Measurements from ENCODE around the gene RINL.
A peak's percentile ranks its signal among the peaks of the same experiment; 100 is the strongest.
"Not testable (repeated sequence)": the region's sequence is repeated elsewhere in the genome, so short reads cannot be mapped to it uniquely, and the experiment has no call there.

Gene RINL

DNA sequence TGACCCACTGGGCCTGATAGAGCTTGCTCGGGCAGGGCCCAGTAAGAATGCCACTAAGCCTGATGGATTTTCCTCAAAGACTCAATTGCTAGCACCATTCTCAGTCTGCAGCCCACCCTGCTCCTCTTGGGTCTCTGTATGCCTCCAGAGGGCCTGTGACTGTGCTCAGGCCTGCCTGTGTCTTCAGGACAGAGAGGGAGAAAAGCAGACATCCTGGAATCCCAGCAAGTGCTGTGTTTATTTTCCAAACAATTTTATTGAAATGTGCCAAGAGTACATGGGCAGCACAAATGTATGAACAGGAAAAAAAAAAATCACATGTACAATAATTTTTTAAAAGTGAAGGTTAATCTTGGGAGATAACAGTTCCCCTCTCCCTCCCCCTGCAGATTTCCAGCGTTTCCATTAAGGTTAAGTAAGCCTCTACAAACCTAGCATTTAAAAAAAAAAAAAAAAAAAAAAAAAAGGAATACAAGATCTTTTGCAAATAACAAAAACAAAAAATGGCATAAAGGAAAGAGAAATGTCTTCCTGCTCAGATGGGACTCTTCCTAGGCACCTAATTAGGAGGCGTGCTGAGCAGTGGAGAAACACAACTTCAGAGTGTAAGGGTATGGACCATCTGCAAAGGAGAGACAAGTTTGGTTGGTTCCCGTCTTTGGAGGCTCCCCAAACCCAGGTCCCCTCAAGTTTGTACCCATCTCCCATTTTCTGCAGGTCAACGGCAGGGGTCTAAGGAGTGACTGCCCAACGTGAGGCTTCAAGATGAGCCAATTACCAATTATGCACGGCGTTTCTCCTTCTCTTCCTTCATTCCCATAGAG lies 41.7 kb downstream of the RINL start:
- DNase-seq, result no peak

DNA sequence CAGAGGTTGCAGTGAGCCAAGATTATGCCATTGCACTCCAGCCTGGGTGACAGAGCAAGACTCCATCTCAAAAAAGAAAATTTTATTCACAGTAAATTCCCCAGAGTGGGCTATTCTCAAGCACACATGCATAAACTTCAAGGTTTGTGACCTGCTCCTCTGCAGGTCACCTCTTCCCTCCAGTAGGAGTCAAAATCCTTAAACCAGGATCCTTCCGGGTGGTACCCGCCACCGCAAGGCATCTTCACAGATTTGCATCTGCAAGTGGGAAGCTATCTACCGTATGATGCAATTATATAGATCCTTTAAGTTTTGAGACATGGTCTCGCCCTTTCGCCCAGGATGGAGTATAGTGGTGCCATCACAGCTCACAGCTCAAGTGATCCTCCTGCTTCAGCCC lies 43.5 kb downstream of the RINL start:
- no peak for DNase-seq

DNA sequence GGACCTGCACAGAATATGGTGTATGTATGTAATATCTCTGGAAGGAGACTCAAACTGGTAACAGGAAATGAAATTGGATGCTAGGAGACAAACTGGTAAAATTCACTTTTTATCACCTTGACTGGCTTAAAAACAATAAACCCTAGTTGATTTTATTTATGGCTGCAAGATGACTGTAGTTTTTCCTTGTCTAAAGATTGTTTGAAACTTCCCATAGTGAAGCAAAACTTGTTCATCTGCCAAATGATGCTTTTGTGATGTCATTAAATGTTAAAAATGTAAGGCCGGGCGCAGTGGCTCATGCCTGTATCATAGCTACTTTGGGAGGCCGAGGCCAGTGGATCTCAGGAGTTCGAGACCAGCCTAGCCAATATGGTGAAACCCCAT lies 44.0 kb downstream of the RINL start:
- DNase-seq, result no peak

DNA sequence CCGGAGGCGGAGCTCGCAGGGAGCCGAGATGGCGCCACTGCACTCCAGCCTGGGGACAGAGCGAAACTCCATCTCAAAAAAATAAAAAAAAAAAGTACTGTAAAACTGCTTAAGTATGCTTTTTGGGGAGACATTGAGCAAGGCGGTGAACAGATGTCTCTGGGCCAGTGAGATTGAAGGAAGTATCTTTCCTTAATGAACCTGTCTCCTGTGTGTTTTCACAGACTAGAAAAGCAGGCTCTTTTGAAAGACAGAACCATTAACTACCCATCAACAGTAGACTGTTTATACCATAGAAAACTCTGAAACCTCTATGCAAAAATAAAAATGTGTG lies 45.0 kb downstream of the RINL start:
- no peak for DNase-seq

- peak in 30 of 51 donors; percentile 9 to 60 (median 42) for DNase-seq
Observed at GRCh38 chr19:38831142-38831605, 46.9 kb downstream of the RINL start.

- no peak for DNase-seq
Observed at GRCh38 chr19:38830039-38830733, 47.9 kb downstream of the RINL start.

GRCh38 chr19:38829203-38829602 lies 48.9 kb downstream of the RINL start:
- not testable (repeated sequence) for DNase-seq

DNA sequence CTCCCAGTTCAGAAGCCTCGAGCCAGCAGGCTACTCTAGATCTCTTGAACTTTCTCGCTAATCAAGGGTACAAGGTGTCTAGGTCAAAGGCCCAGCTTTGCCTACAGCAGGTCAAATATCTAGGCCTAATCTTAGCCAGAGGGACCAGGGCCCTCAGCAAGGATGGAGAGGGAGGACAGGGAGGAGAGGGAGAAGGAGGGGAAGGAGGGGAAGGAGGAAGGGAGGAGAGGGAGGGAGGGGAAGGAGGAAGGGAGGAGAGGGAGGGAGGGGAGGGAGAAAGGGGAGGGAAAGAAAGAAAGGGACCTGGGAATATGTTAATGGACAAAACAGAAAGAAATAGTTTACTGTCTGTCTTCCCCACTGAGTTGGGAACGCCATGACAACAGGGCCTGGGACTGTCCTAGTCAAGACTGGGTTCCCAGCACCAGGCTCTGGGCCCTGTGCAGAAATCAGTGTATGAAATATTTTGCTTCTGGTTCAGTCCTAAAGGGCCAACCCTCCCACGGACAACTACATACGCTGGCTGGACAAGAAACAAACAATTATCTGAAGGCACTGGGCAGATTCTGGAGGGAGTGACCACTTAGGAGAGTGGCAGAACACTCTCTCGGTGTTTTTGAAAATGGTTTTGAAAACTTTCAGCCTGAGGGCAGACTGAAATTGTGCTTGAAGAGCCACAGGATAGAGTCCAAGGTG lies 51.1 kb downstream of the RINL start:
- no peak for DNase-seq

- not testable (repeated sequence) for DNase-seq
Observed at GRCh38 chr19:38825936-38826335, 52.1 kb downstream of the RINL start.

DNA sequence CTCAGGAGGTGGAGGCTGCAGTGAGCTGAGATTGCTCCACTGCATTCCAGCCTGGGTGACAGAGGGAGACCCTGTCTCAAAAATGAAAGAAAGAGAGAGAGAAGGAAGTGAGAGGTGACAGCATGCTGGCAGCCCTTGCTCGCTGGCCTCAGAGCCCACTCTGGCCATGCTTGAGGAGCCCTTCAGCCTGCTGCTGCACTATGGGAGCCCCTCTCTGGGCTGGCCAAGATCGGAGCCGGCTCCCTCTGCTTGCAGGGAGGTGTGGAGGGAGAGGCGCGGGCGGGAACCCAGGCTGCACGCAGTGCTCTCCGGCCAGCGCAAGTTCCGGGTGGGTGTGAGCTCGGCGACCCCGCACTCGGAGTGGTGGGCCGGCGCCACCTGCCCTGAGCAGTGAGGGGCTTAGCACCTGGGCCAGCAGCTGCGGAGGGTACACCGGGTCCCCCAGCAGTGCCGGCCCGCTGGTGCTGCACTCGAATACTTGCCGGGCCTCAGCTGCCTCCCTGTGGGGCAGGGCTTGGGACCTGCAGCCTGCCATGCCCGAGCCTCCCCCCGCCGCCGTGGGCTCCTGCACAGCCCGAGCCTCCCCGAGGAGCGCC lies 56.7 kb downstream of the RINL start:
- not testable (repeated sequence) for DNase-seq

DNA sequence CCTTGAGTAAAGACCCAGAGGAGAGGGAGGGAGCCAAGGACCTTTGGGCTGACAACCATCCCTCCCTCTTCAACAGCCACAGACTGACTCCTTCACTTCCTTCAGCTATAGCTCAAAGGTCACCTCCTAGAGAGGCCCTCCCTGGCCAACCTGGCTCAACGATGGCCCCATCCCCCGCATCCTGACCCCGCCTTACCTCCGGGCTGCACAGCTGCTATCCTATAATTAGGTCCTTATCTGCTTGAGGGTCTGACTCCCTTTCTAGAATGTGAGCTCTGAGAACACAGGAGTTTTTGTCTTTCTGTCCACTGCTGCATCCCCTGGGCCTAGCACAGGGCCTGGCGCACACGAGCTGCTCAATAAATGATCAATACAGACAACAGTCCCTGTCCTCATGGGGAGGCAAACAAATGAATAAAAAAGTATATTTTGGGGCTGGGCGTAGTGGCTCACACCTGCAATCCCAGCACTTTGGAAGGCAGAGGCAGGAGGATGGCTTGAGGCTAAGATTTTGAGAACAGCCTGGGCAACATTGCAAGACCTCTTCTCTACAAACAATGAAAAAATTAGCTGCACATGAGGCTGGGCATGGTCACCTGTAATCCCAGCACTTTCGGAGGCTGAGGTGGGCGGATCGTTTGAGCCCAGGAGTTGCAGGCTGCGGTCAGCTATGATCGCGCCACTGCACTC lies 58.7 kb downstream of the RINL start:
- no peak for DNase-seq

Measured in hypothalamus (tissue), 51 donors.